ENCODE data around the gene NSUN6.
A peak's percentile ranks its signal among the peaks of the same experiment; 100 is the strongest.

Gene NSUN6

DNA sequence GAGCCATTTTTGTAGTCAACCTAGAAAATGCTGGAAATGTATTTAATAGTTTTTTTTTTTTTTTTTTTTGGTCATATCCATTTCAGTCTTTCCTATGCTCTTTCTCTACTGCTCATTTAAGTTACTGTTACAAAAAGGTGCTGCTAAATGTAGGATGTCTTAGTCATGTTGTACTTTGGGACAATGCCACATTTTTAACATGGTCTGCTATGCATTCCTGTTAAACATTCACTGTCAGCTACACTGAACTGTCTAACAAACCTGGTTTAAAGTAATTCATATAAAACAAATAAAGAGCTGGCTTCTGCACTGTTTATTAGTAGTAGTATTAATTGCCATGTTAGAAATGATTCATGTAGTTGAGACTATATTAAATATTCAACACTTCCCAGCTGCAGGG lies 108.6 kb downstream of the NSUN6 start:
- peak; percentile 48 for DNase-seq (ENCODE audit: low read depth)

DNA sequence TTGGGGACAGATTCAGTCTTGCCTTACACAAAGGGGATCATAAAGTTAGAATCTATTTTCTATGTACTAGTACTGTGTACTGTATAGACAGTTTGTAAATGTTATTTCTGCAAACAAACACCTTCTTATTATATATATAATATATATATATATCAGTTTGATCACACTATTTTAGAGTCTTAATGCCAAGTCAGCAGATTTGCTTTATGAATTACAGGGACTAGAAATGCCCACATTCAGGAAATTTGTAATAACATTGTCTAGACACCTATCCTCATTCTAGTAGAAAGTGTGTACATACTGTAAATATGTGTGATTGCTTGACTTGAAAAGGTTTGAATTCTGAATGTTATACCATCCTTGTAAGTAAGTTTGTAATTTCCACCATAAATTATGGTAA lies 111.2 kb downstream of the NSUN6 start:
- TF ChIP-seq, protein P1, sequence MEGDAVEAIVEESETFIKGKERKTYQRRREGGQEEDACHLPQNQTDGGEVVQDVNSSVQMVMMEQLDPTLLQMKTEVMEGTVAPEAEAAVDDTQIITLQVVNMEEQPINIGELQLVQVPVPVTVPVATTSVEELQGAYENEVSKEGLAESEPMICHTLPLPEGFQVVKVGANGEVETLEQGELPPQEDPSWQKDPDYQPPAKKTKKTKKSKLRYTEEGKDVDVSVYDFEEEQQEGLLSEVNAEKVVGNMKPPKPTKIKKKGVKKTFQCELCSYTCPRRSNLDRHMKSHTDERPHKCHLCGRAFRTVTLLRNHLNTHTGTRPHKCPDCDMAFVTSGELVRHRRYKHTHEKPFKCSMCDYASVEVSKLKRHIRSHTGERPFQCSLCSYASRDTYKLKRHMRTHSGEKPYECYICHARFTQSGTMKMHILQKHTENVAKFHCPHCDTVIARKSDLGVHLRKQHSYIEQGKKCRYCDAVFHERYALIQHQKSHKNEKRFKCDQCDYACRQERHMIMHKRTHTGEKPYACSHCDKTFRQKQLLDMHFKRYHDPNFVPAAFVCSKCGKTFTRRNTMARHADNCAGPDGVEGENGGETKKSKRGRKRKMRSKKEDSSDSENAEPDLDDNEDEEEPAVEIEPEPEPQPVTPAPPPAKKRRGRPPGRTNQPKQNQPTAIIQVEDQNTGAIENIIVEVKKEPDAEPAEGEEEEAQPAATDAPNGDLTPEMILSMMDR (IDR thresholded peaks at IDR 0.05; ENCODE audit: low read length, missing control alignments), result no peak
- DNase-seq (ENCODE audit: low read depth), result no peak
- H3K4me3 ChIP-seq (replicated peaks; ENCODE audit: low read depth, low read length), result no peak overlapping the region

More for the DNA sequence above, 108.6 kb downstream of the NSUN6 start:
- no peak overlapping the region for H3K4me3 ChIP-seq (replicated peaks; ENCODE audit: low read depth, low read length)
- TF ChIP-seq, protein P1 (IDR thresholded peaks at IDR 0.05; ENCODE audit: low read length, missing control alignments), result no peak

DNA sequence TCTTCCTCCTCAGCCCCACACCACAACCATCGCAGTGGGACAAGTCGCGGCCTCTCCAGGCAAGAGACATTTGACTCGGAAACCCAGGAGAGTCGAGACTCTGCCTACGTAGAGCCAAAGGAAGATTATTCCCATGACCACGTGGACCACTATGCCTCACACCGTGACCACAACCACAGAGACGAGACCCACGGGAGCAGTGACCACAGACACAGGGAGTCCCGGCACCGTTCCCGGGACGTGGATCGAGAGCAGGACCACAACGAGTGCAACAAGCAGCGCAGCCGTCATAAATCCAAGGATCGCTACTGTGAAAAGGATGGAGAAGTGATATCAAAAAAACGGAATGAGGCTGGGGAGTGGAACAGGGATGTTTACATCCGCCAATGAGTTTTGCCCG lies 112.1 kb downstream of the NSUN6 start:
- TF ChIP-seq, protein P1 (IDR thresholded peaks at IDR 0.05; ENCODE audit: low read length, missing control alignments), result no peak
- no peak for DNase-seq (ENCODE audit: low read depth)
- no peak overlapping the region for H3K4me3 ChIP-seq (replicated peaks; ENCODE audit: low read depth, low read length)

DNA sequence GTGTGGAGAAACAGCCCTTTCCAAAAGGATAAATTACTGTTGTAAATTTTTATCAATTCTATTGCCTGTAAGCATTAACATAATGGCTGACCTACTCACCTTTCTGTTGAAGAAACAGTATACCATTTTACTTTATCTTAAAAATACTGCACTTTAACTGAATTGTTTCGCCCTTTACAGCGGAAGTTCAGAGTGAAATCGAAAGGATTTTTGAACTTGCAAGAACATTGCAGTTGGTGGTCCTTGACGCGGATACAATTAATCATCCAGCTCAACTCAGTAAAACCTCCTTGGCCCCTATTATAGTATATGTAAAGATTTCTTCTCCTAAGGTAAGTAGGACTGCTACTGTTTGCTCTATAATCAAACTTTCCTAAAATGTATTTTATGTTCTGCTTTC lies 117.5 kb downstream of the NSUN6 start:
- H3K4me3 ChIP-seq (replicated peaks; ENCODE audit: low read depth, low read length), result no peak overlapping the region
- DNase-seq (ENCODE audit: low read depth), result no peak
- TF ChIP-seq, protein P1 (IDR thresholded peaks at IDR 0.05; ENCODE audit: low read length, missing control alignments), result no peak

DNA sequence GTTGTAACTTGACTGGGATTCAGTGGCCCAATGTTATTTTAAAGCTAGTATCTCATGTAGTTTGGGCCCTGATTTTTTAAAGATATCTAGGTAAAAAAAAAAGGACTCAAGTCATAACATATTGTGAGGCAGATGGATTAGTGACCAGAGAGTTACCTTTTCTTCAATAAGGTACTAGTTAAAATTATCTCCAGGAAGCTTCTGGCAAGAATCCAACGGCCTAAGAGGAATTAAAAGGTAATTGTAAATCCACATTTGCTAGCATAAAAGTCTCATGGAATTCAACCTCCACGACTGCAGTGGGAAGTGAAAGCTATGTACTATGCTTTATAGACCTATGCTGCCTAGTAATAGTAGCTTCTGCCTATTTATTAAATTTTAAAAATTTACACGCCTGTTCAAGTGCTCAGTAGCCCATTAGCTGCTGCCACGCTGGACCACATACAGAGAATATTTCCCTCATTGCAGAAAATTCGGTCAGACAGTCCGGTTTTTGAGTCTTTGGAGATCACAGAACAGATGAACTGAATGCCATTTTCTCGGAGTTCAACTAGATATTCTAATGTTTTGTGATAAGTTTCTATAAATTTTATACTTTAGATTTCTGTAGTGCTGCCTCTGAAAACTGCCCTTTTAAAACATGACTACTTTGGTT lies 118.4 kb downstream of the NSUN6 start:
- no peak for DNase-seq (ENCODE audit: low read depth)
- TF ChIP-seq, protein P1 (IDR thresholded peaks at IDR 0.05; ENCODE audit: low read length, missing control alignments), result no peak
- no peak overlapping the region for H3K4me3 ChIP-seq (replicated peaks; ENCODE audit: low read depth, low read length)

DNA sequence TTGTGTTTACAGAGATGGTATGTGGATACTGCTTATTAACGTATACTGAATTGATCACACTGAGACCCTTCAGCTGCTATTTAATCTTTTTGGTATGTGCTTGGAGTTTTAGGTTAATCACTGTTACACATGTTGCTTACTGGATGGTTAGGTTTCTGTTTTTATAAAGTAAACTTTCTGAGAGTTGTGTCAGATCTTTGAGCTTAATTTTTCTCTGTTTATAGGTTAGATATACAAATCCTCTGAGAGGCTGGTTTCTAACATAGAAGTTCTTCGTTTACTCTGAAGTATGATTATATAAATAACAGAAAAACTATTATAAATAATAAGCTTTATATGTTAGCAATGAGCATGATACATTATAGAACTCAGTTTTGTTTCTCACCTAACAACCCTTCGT lies 123.1 kb downstream of the NSUN6 start:
- TF ChIP-seq, protein P1 (IDR thresholded peaks at IDR 0.05; ENCODE audit: low read length, missing control alignments), result no peak

DNA sequence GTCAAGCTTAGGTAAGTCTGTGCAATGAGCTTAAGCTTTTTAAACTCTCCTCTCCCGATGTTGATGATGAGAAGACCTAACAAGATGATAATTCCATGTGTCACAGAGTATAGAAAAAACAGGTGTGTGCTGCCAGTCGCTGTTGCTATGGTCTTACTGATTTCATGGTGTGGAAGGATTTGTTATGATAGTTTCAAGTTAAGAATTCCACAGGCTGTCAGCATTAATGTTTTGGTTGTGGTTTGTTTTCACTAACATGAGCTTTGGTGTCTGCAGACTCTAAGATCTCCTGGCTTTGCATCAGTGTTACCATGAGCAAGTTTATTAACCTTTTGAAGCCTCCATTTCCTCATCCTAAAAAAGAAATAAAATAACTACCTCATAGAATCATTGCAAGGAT lies 123.7 kb downstream of the NSUN6 start:
- H3K4me3 ChIP-seq (replicated peaks; ENCODE audit: low read depth, low read length), result no peak overlapping the region
- TF ChIP-seq, protein P1 (IDR thresholded peaks at IDR 0.05; ENCODE audit: low read length, missing control alignments), result no peak
- no peak for DNase-seq (ENCODE audit: low read depth)

More for the DNA sequence above, 123.1 kb downstream of the NSUN6 start:
- DNase-seq (ENCODE audit: low read depth), result no peak
- no peak overlapping the region for H3K4me3 ChIP-seq (replicated peaks; ENCODE audit: low read depth, low read length)

Data from fibroblast of pulmonary artery (primary cell).